KMS-11 (cell line): Measurements from ENCODE around the gene SPOCD1.

ENCODE experiments used
- H2AFZ ChIP-seq: fragments of 200-600 bp; sonication (generic); 2 replicates; pipeline ENCODE4 v1.6.1; 2016; ENCODE audit warnings: antibody characterized with exemption, mixed run types, low read depth
- H3K27ac ChIP-seq: fragments of 200-600 bp; sonication (generic); 2 replicates; pipeline ENCODE4 v1.6.1; 2016; ENCODE audit warnings: mild to moderate bottlenecking, mixed run types
- H3K27me3 ChIP-seq: fragments of 200-600 bp; sonication (generic); 2 replicates; pipeline ENCODE4 v1.6.1; 2017; ENCODE audit warnings: mild to moderate bottlenecking, low read depth, mixed run types, moderate library complexity; ENCODE audit not compliant: insufficient read depth
- H3K36me3 ChIP-seq: fragments of 200-600 bp; sonication (generic); 2 replicates; pipeline ENCODE4 v1.6.1; 2017; ENCODE audit warnings: mild to moderate bottlenecking, mixed run types; ENCODE audit not compliant: insufficient read depth
- H3K4me1 ChIP-seq: fragments of 200-600 bp; sonication (generic); 2 replicates; pipeline ENCODE4 v1.6.1; 2016; ENCODE audit warnings: mild to moderate bottlenecking, low read depth, mixed run types; ENCODE audit not compliant: poor library complexity, severe bottlenecking
- H3K4me2 ChIP-seq: fragments of 200-600 bp; sonication (generic); 2 replicates; pipeline ENCODE4 v1.7.0; 2016; ENCODE audit warnings: mild to moderate bottlenecking, mixed run types
- H3K4me3 ChIP-seq: fragments of 200-600 bp; sonication (generic); IDR thresholded peaks from 2 replicates; pipeline ENCODE4 v1.6.1; 2017; ENCODE audit warnings: low read depth, low read length, mixed read lengths; ENCODE audit not compliant: insufficient read depth
- H3K79me2 ChIP-seq: fragments of 200-600 bp; sonication (generic); 2 replicates; pipeline ENCODE4 v1.6.1; 2016; ENCODE audit warnings: low read depth, mixed run types; ENCODE audit not compliant: insufficient read depth
- H3K9ac ChIP-seq: fragments of 200-600 bp; sonication (generic); 2 replicates; pipeline ENCODE4 v1.6.1; 2016; ENCODE audit warnings: mild to moderate bottlenecking, mixed run types
- H4K20me1 ChIP-seq: fragments of 200-600 bp; sonication (generic); 2 replicates; pipeline ENCODE4 v1.6.1; 2016; ENCODE audit warnings: mild to moderate bottlenecking, mixed run types; ENCODE audit not compliant: insufficient read depth
- TF ChIP-seq, protein P1 (sequence below): fragments of 200-600 bp; sonication (generic); conservative IDR thresholded peaks from 2 replicates; pipeline ENCODE4 v1.6.1; 2017; ENCODE audit warnings: low read depth, mild to moderate bottlenecking, antibody characterized with exemption, low read length, moderate library complexity, mixed read lengths

The SPOCD1 gene

DNA sequence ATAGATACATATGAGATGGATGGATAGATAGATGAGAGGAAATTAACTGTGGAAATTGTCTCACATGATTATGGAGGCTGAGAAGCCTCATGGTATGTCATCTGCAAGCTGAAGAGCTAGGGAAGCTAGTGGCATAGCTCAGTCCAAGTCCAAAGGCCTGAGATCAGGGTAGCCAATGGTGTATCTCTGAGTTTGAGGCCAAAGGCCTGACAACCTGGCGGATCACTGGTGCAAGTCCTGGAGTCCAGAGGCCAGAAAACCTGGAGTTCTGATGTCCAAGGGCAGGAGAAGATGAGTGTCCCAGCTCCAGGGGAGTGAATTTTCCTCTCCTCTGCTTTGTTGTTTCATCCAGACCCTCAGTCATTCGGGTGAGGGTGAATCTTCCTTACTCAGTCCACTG lies 43.9 kb upstream of the SPOCD1 start:
- H2AFZ ChIP-seq, result no peak overlapping the region
- TF ChIP-seq, protein P1, sequence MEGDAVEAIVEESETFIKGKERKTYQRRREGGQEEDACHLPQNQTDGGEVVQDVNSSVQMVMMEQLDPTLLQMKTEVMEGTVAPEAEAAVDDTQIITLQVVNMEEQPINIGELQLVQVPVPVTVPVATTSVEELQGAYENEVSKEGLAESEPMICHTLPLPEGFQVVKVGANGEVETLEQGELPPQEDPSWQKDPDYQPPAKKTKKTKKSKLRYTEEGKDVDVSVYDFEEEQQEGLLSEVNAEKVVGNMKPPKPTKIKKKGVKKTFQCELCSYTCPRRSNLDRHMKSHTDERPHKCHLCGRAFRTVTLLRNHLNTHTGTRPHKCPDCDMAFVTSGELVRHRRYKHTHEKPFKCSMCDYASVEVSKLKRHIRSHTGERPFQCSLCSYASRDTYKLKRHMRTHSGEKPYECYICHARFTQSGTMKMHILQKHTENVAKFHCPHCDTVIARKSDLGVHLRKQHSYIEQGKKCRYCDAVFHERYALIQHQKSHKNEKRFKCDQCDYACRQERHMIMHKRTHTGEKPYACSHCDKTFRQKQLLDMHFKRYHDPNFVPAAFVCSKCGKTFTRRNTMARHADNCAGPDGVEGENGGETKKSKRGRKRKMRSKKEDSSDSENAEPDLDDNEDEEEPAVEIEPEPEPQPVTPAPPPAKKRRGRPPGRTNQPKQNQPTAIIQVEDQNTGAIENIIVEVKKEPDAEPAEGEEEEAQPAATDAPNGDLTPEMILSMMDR, result no peak
- no peaks in the 10 kb centered on the region for H4K20me1 ChIP-seq
- no peak overlapping the region for H3K4me2 ChIP-seq
- H3K79me2 ChIP-seq, result no peaks in the 10 kb centered on the region
- no peaks in the 10 kb centered on the region for H3K36me3 ChIP-seq
- H3K27me3 ChIP-seq, result no peaks in the 10 kb centered on the region
- H3K9ac ChIP-seq, result no peak overlapping the region
- no peak overlapping the region for H3K27ac ChIP-seq
- H3K4me3 ChIP-seq, result no peak overlapping the region
- H3K4me1 ChIP-seq, result no peaks in the 10 kb centered on the region

DNA sequence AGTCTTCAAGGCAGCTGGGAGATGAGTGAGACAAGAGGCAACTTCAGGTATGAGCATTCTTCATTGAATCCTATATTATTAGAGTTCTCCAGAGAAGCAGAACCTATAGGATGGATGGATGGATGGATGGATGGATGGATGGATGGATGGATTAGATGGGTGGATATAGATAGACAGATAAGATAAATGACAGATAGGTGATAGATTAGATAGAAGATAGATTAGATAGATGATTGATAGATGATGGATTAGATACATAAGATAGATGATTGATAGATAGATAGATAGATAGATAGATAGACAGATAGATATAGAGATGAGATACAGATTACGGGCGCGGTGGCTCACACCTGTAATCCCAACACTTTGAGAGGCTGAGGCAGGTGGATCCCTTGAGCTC lies 43.2 kb upstream of the SPOCD1 start:
- H3K36me3 ChIP-seq, result no peaks in the 10 kb centered on the region
- H2AFZ ChIP-seq, result no peak overlapping the region
- H3K79me2 ChIP-seq, result no peaks in the 10 kb centered on the region
- no peak overlapping the region for H3K4me3 ChIP-seq
- H3K9ac ChIP-seq, result no peak overlapping the region
- H3K27me3 ChIP-seq, result no peaks in the 10 kb centered on the region
- no peaks in the 10 kb centered on the region for H4K20me1 ChIP-seq
- TF ChIP-seq, protein P1, result no peak
- H3K4me2 ChIP-seq, result no peak overlapping the region
- H3K27ac ChIP-seq, result no peak overlapping the region
- no peaks in the 10 kb centered on the region for H3K4me1 ChIP-seq

DNA sequence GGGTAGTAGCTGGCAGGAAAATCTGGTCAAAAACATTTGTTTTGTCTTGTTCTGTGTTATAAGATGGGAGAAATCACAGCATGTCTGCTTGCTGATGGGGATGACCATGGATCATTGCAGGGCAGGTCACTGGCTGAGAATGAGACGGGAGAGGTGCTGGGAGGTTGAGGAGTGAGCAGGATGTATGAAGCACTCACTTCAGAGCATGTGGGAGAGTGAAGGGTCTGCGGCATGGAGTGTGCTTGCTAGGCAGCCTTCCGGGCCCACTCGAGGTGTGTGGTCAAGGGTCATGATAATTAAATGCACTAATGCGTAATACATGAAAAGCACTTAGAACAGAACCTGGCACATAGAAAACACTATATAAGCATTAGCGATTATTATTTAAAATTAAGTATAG lies 42.0 kb upstream of the SPOCD1 start:
- Histone ChIP-seq H3K36me3 (no peaks in the 10 kb centered on the region), H2AFZ (no peak overlapping the region), H3K9ac (no peak overlapping the region), H3K27me3 (no peaks in the 10 kb centered on the region), H3K4me1 (no peaks in the 10 kb centered on the region), H4K20me1 (no peaks in the 10 kb centered on the region), H3K27ac (no peak overlapping the region), H3K4me3 (no peak overlapping the region), H3K4me2 (no peak overlapping the region), H3K79me2 (no peaks in the 10 kb centered on the region)
- TF ChIP-seq, protein P1, result no peak

DNA sequence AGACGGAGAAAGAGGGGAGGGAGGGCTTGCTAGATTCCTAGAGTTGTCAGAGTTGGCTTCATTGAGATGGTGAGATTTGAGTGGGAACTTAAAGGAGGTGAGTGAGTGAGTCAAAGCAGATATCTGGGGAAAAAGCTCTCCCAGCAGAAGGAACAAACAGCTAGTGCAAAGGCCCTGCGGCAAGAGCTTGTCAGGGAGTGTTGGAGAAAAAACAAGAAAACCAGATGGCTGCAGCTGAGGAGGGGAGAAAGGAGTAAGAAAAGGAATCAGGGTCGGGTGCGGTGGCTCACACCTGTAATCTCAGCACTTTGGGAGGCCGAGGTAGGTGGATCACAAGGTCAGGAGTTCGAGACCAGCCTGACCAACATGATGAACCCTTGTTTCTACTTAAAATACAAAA lies 40.3 kb upstream of the SPOCD1 start:
- TF ChIP-seq, protein P1, result no peak
- no peak overlapping the region for H3K4me3 ChIP-seq
- no peaks in the 10 kb centered on the region for H3K36me3 ChIP-seq
- no peak overlapping the region for H3K9ac ChIP-seq
- H2AFZ ChIP-seq, result no peak overlapping the region
- no peaks in the 10 kb centered on the region for H4K20me1 ChIP-seq
- H3K27ac ChIP-seq, result no peak overlapping the region
- H3K79me2 ChIP-seq, result no peaks in the 10 kb centered on the region
- H3K27me3 ChIP-seq, result no peaks in the 10 kb centered on the region
- H3K4me1 ChIP-seq, result no peaks in the 10 kb centered on the region
- no peak overlapping the region for H3K4me2 ChIP-seq
